ENCODE measurements around the gene ANKRD10. TPM values are rescaled to one million over a fixed set of nuclear protein-coding genes. Genes with fewer than 3 reads are reported as not detected.

ANKRD10 gene
- polyA plus RNA-seq, 4 donors = 40.3 to 147 (median 62.8) TPM

Other genes starting within 250 kb of the ANKRD10 start
- gene CARS2, start 209.0 kb downstream of the ANKRD10 start, polyA plus RNA-seq = 100 to 1,000 TPM in 1 of 4 donors, 10 to 100 TPM in 3; 69.7 to 107 (median 84.9) TPM
- gene ING1, start 201.4 kb downstream of the ANKRD10 start, polyA plus RNA-seq = 10 to 100 TPM; 10.8 to 18.6 (median 15.1) TPM
- gene ARHGEF7, start 200.2 kb upstream of the ANKRD10 start, polyA plus RNA-seq = 10 to 100 TPM; 21.6 to 76.4 (median 24.7) TPM